Thoracic aorta (tissue), 2 donors: ENCODE measurements around the gene VWA2. TPM values are rescaled to one million over a fixed set of nuclear protein-coding genes. Genes with fewer than 3 reads are reported as not detected.

Experiments used
- ATAC-seq: fragments of 150-250 bp; one replicate; pipeline ENCODE4 v1.8.0; 2017; ENCODE audit warnings: low read depth; ENCODE audit not compliant: insufficient number of reproducible peaks, low FRiP score
- DNase-seq: peaks from one replicate; pipeline ENCODE4 v3.0.0-alpha.2; 2020; ENCODE audit warnings: low spot score
- H3K27ac ChIP-seq, 2 donors: fragments of 200-600 bp; sonication (generic); 1 replicate in 1 of 2; 2 replicates in 1 of 2; pipeline ENCODE4 v1.5.1; 2016; ENCODE audit warnings: mild to moderate bottlenecking in 2 of 2, moderate library complexity in 2 of 2
- H3K27me3 ChIP-seq: fragments of 200-600 bp; sonication (generic); replicated peaks from 2 replicates; pipeline ENCODE4 v1.6.0; 2016; ENCODE audit warnings: mild to moderate bottlenecking; ENCODE audit not compliant: insufficient read depth
- H3K36me3 ChIP-seq: fragments of 200-600 bp; sonication (generic); one replicate; pipeline ENCODE4 v1.5.1; 2016
- H3K4me1 ChIP-seq, 2 donors: fragments of 200-600 bp; sonication (generic); 1 replicate in 1 of 2; 2 replicates in 1 of 2; pipeline versions ENCODE4 v1.5.1 to v1.6.0; 2016; ENCODE audit warnings: low read depth in 2 of 2, mild to moderate bottlenecking in 1 of 2; ENCODE audit not compliant: control insufficient read depth in 1 of 2
- H3K4me3 ChIP-seq: fragments of 200-600 bp; sonication (generic); 2 replicates; pipeline ENCODE4 v1.5.1; 2016; ENCODE audit warnings: mild to moderate bottlenecking
- H3K9me3 ChIP-seq: fragments of 200-600 bp; sonication (generic); 2 replicates; pipeline ENCODE4 v1.5.1; 2016
- CTCF ChIP-seq: fragments of 200-600 bp; sonication (generic); IDR thresholded peaks from one replicate; pipeline ENCODE4 v1.5.1; 2019; ENCODE audit warnings: antibody characterized with exemption
- total RNA-seq, 2 donors: library from RNA; depleted of rRNA; stranded (reverse); fragments of >200 nt; gene quantifications; one replicate each; pipeline versions ENCODE4 v1.1.0 to v1.2.3, GENCODE V29; 2016

VWA2 gene
- total RNA-seq, 2 donors from 2014 or later, result 0.28 TPM; not detected in 1

GRCh38 chr10:114295393-114295792, 56.3 kb downstream of the VWA2 start:
- ATAC-seq (no peak), DNase-seq (no peak)
- no peaks in the 10 kb centered on the region for H3K4me1 ChIP-seq
- H3K27ac ChIP-seq, result no peak overlapping the region
- H3K36me3 ChIP-seq, result peaks cover 22% of the 10 kb centered on the region
- no peak for TF ChIP-seq CTCF
- H3K4me3 ChIP-seq, result no peak overlapping the region
- H3K27me3 ChIP-seq, result no peaks in the 10 kb centered on the region
- peaks cover 15% of the 10 kb centered on the region for H3K9me3 ChIP-seq

GRCh38 chr10:114297136-114297705, 58.2 kb downstream of the VWA2 start:
- H3K4me1 ChIP-seq, result peaks cover 4 to 7% of the 10 kb centered on the region in 2 donors
- H3K4me3 ChIP-seq, result no peak overlapping the region
- H3K27ac ChIP-seq, result no peak overlapping the region
- DNase-seq (no peak), ATAC-seq (no peak)
- TF ChIP-seq CTCF, result no peak
- peaks cover 22% of the 10 kb centered on the region for H3K36me3 ChIP-seq
- no peaks in the 10 kb centered on the region for H3K27me3 ChIP-seq
- peaks cover 15% of the 10 kb centered on the region for H3K9me3 ChIP-seq

GRCh38 chr10:114300036-114300645, 61.1 kb downstream of the VWA2 start:
- H3K4me3 ChIP-seq, result no peak overlapping the region
- no peak for DNase-seq
- no peak for TF ChIP-seq CTCF
- peaks cover 14% of the 10 kb centered on the region for H3K9me3 ChIP-seq
- ATAC-seq, result no peak
- no peaks in the 10 kb centered on the region for H3K27me3 ChIP-seq
- no peak overlapping the region for H3K27ac ChIP-seq
- H3K36me3 ChIP-seq, result peaks cover 22% of the 10 kb centered on the region
- H3K4me1 ChIP-seq, result peaks cover 6 to 24% of the 10 kb centered on the region in 2 donors

- H3K36me3 ChIP-seq, result peaks cover 20% of the 10 kb centered on the region
- peaks cover 3% of the 10 kb centered on the region for H3K9me3 ChIP-seq
- H3K27me3 ChIP-seq, result no peaks in the 10 kb centered on the region
- no peak for ATAC-seq
- H3K27ac ChIP-seq, result no peak overlapping the region
- no peak overlapping the region for H3K4me3 ChIP-seq
- DNase-seq, result no peak
- no peak for TF ChIP-seq CTCF
- peaks cover 6 to 24% of the 10 kb centered on the region in 2 donors for H3K4me1 ChIP-seq
Observed at GRCh38 chr10:114301177-114301576, 62.1 kb downstream of the VWA2 start.

- TF ChIP-seq CTCF, result no peak
- peaks cover 12% of the 10 kb centered on the region for H3K36me3 ChIP-seq
- no peak overlapping the region for H3K4me3 ChIP-seq
Observed at GRCh38 chr10:114301951-114302710, 63.1 kb downstream of the VWA2 start.

More at GRCh38 chr10:114301951-114302710, 63.1 kb downstream of the VWA2 start:
- no peak for DNase-seq
- ATAC-seq, result no peak
- Histone ChIP-seq H3K27ac (peak overlapping the region in 1 of 2 donors; percentile 24), H3K27me3 (no peaks in the 10 kb centered on the region), H3K4me1 (peaks cover 6 to 24% of the 10 kb centered on the region in 2 donors), H3K9me3 (no peaks in the 10 kb centered on the region)
